Heart right ventricle (tissue), 16 donors: Measurements from ENCODE around the gene PLA2G2C. TPM values are rescaled to one million over a fixed set of nuclear protein-coding genes. Genes with fewer than 3 reads are reported as not detected.

Experiments used
- ATAC-seq, 8 donors: fragments of 200-7000 bp; cut with Tn5 transposase; one replicate each; pipeline ENCODE4 v1.9.1; 2020; ENCODE audit warnings: mild to moderate bottlenecking in 8 of 8, moderate library complexity in 8 of 8, moderate number of reproducible peaks in 1 of 8
- DNase-seq, 2 donors: peaks; one replicate each; pipeline ENCODE4 v3.0.0-alpha.2; 2020
- H3K27ac ChIP-seq, 10 donors: fragments of 200-600 bp; sonication (generic) in 2 of 10; one replicate each; pipeline versions ENCODE4 v1.5.0 to v1.8.0; 2020 to 2022; ENCODE audit warnings: mild to moderate bottlenecking in 3 of 10
- H3K27me3 ChIP-seq, 7 donors: fragments of 200-600 bp; one replicate each; pipeline ENCODE4 v1.8.0; 2021 to 2022; ENCODE audit warnings: mild to moderate bottlenecking in 2 of 7
- H3K36me3 ChIP-seq, 9 donors: fragments of 200-600 bp; sonication (generic) in 1 of 9; one replicate each; pipeline versions ENCODE4 v1.5.0 to v1.8.0; 2020 to 2022; ENCODE audit warnings: mild to moderate bottlenecking in 2 of 9
- H3K4me1 ChIP-seq, 9 donors: fragments of 200-600 bp; sonication (generic) in 1 of 9; one replicate each; pipeline versions ENCODE4 v1.5.0 to v1.8.0; 2020 to 2022; ENCODE audit warnings: mild to moderate bottlenecking in 4 of 9
- H3K4me3 ChIP-seq, 10 donors: fragments of 200-600 bp; sonication (generic) in 2 of 10; one replicate each; pipeline versions ENCODE4 v1.5.0 to v1.8.0; 2020 to 2022; ENCODE audit warnings: mild to moderate bottlenecking in 7 of 10, moderate library complexity in 2 of 10
- H3K9me3 ChIP-seq, 11 donors: fragments of 200-600 bp in 10 of 11; sonication (generic) in 2 of 11; one replicate each; pipeline versions ENCODE4 v1.5.0 to v1.8.0; 2013 to 2022; ENCODE audit warnings: mild to moderate bottlenecking in 2 of 11, control low read depth in 1 of 11, moderate library complexity in 1 of 11
- WGBS, 2 donors: extraction: QIAGEN DNeasy Blood & Tissue Kit; methylation state at CpG; one replicate each; pipeline ENCODE4 v1.1.7; 2013; ENCODE audit warnings: inconsistent platforms in 1 of 2; 5-methylcytosine and 5-hydroxymethylcytosine counted together
- intact Hi-C, 10 donors: fragments of 100-400 bp; cut with DNase I; formaldehyde crosslinking; loops; one replicate each; pipeline versions ENCODE4 v1.11.1 to v1.14.2; 2022
- polyA plus RNA-seq, 2 donors: library from polyadenylated mRNA; stranded (reverse); fragments of 200-250 nt; gene quantifications; one replicate each; pipeline ENCODE4 v1.2.3, GENCODE V29; 2013
- total RNA-seq, 10 donors: library from RNA; stranded (reverse); fragmentation: NEBNext Ultra II Directional in 3 of 10; extraction: Animal tissue kit (Norgen Biotek cat#: 25700) in 3 of 10; gene quantifications; one replicate each; pipeline versions ENCODE4 v1.2.1 to v1.2.4, GENCODE V29; 2021 to 2023
- TF ChIP-seq, protein P1 (sequence below), 9 donors: fragments of 200-600 bp; sonication (generic) in 2 of 9; IDR thresholded peaks; one replicate each; pipeline versions ENCODE4 v1.5.0 to v1.8.0; 2021 to 2022; ENCODE audit warnings: antibody characterized with exemption in 9 of 9, mild to moderate bottlenecking in 5 of 9, moderate library complexity in 1 of 9
- donor health status: Arrhythmogenic right ventricular cardiomyopathy.
- donor health status: ischemic (EF 13 %, LVEDD 7.1; RV severe dilation, severe dysfunction).
- donor health status: healthy with polysubstance abuse.
- donor health status: DM: no; HTN: yes; CAD: no.
- donor health status: DM: no; HTN: no; CAD: no.
- donor health status: ischemic (EF 25% LVEDD 6.9; RV normal size, moderate dysfunction).
- donor health status: ischemic (EF 25% LVEDD 5.7; RV mildly dilated, moderate dysfunction).
- donor health status: healthy.
- donor health status: DM: yes; HTN: yes; CAD: no.
- donor health status: Ischemic cardiomyopathy.
- donor health status: ischemic (EF 35%, LVEDD 5.7; RV mildly dilated, moderate dysfunction).
- donor health status: nonischemic (EF 11% LVEDD 7.7; RV severe dilation, severe dysfunction).
- donor health status: DM: yes; HTN: yes; CAD: no.
- donor health status: PGD.
- donor health status: ischemic (EF 29% LVEDD 5.4; RV normal size, mild dysfunction).
- donor health status: nonischemic (EF 23%, LVEDD 6.1; RV moderate dilation, normal function).

PLA2G2C gene
- total and polyA plus RNA-seq, 12 donors, result not detected

DNA sequence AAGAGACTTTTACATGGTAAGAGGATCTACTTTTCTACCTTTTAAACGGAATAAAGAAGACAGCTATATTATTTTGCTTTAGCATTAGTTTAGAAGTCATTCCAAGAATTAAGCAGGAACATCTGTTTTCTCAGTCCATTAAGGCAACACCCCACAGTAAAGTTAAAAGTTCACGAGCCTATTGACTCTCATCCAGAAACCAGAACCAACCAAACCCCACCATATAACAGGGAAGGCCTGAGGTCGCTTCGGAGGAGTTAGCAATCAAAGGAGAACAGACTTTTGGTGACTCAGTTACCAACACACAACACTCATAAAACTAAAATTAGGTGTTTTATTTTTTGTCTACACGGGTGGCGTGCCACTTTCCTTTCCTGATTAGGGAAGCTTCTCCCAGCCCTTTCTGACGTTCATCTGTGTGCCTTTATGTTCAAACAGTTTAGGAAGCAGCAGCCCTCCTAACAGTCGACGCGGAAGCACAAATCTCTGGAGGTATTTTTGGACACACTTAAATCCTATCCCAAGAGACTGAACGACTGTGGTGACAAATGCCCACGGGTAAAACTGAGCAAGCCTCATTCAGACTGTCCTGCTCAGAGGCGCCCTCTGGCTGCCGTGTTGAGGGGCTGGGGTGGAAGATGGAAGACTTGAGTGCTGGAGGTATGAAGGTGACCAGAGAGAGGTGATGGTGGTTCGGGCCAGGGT is 8.6 kb upstream of the PLA2G2C start:
- peaks cover 0 to 21% (median 4%) of the 10 kb centered on the region in 9 donors for H3K4me1 ChIP-seq
- no peaks in the 10 kb centered on the region for H3K36me3 ChIP-seq
- H3K4me3 ChIP-seq, result peak overlapping the region in 1 of 10 donors; percentile 32
- DNase-seq, result peak; percentile 60 to 76
- peak; percentile 72 to 82 (median 76) for ATAC-seq
- H3K9me3 ChIP-seq, result no peaks in the 10 kb centered on the region
- TF ChIP-seq, protein P1, sequence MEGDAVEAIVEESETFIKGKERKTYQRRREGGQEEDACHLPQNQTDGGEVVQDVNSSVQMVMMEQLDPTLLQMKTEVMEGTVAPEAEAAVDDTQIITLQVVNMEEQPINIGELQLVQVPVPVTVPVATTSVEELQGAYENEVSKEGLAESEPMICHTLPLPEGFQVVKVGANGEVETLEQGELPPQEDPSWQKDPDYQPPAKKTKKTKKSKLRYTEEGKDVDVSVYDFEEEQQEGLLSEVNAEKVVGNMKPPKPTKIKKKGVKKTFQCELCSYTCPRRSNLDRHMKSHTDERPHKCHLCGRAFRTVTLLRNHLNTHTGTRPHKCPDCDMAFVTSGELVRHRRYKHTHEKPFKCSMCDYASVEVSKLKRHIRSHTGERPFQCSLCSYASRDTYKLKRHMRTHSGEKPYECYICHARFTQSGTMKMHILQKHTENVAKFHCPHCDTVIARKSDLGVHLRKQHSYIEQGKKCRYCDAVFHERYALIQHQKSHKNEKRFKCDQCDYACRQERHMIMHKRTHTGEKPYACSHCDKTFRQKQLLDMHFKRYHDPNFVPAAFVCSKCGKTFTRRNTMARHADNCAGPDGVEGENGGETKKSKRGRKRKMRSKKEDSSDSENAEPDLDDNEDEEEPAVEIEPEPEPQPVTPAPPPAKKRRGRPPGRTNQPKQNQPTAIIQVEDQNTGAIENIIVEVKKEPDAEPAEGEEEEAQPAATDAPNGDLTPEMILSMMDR (IDR thresholded peaks at IDR 0.05), result peak; percentile 51 to 90 (median 82)
- WGBS, 2 donors, result 27 to 30% methylated on average over 15 of the region's 15 CpGs
- H3K27me3 ChIP-seq, result peaks cover 0 to 35% (median 13%) of the 10 kb centered on the region in 7 donors
- intact Hi-C loops, result loop anchor here in 6 of 10 donors (2.0 to 10.0 kb wide), 5 partner anchors 94 to 278 kb away; partner anchors contain the start of gene PLA2G2A (in 3 of the 6)
- H3K27ac ChIP-seq, result no peak overlapping the region

DNA sequence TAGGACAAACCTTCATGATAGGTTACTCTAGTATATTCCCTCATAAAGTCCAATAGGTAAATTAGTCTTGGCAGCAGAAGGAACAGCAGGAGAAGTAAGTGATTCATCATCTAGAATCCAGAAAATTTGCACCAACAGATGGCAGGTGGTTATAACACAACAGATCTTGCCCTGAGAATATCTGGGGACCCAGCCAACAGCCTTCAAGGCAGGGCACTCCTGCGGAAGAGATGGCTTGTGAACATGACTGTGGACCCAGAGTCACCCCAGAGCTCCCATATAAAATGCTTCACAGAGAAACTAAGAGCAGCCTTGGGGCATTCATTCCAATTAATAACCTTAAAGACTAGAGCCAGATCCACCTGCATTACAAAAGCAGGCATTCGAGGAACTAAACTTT is 7.9 kb upstream of the PLA2G2C start:
- H3K27me3 ChIP-seq, result peaks cover 0 to 33% (median 7%) of the 10 kb centered on the region in 7 donors
- no peak for DNase-seq
- no peak overlapping the region for H3K4me3 ChIP-seq
- ATAC-seq, result no peak
- peaks cover 0 to 21% (median 4%) of the 10 kb centered on the region in 9 donors for H3K4me1 ChIP-seq
- no peaks in the 10 kb centered on the region for H3K9me3 ChIP-seq
- intact Hi-C loops, result loop anchor here in 4 of 10 donors (2.0 to 10.0 kb wide), 3 partner anchors 93 to 277 kb away; partner anchors contain the start of gene PLA2G2A (in 2 of the 4)
- H3K36me3 ChIP-seq, result no peaks in the 10 kb centered on the region
- WGBS, 2 donors, result 91 to 93% methylated on average over 2 of the region's 2 CpGs
- TF ChIP-seq, protein P1 (IDR thresholded peaks at IDR 0.05), result no peak
- H3K27ac ChIP-seq, result no peak overlapping the region

DNA sequence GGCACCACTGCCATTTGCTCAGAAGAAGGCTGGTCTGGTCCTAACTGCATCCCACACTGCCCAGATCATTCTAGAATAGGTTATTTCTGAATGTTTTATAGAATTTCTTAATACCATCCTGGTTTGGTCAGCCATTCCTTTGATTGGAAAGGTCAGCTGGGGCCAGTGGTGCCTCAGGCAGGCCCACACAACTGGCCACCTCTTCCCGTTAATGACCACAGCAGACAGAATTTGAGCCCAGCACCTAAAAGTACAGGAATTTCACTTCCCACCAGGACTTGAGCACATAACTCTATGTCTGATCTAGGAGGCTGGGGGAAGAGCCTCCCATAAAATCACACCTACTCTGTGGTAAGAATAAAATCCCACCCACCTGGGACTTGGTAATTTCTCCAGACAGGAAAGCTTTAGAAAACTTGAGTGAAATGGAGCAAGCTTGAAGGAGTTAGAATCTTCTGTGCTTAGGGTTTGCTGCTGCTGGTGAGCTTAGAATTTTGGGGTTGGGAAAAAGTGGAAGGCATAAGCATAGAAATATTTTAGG is 6.6 kb upstream of the PLA2G2C start:
- no peak overlapping the region for H3K4me3 ChIP-seq
- DNase-seq (no peak), ATAC-seq (no peak)
- peaks cover 0 to 42% (median 18%) of the 10 kb centered on the region in 7 donors for H3K27me3 ChIP-seq
- intact Hi-C loops, result loop anchor here in 3 of 10 donors (5.0 to 10.0 kb wide), 2 partner anchors 218 to 276 kb away; partner anchors contain the start of gene PLA2G2A (in 2 of the 3)
- WGBS, 2 donors, result 81 to 82% methylated on average over 1 of the region's 1 CpG
- H3K36me3 ChIP-seq, result no peaks in the 10 kb centered on the region
- TF ChIP-seq, protein P1 (IDR thresholded peaks at IDR 0.05), result no peak
- H3K9me3 ChIP-seq, result no peaks in the 10 kb centered on the region
- no peak overlapping the region for H3K27ac ChIP-seq
- H3K4me1 ChIP-seq, result peaks cover 0 to 27% (median 5%) of the 10 kb centered on the region in 9 donors

DNA sequence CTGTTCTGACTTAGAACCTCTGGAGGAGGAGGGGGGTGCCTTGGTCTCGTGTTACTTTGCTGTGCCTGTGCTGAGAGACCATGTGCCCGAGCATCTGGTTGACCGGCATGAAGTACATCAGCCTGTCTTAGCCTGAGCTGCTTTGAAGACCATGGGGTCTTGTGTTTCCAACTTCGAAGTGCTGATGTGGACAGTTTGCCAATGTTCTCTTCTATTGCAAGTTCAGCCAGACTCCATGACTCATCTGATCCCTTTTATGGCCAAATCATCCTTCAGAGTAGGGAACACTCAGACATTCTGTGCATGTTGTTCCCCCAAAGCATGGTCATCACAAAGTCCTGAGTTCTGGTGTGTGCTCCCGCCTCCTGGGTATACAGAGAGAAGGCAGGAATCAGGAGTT is 6.0 kb upstream of the PLA2G2C start:
- Histone ChIP-seq H3K27ac (no peak overlapping the region), H3K4me1 (peaks cover 0 to 27% (median 8%) of the 10 kb centered on the region in 9 donors), H3K9me3 (no peaks in the 10 kb centered on the region), H3K36me3 (no peaks in the 10 kb centered on the region), H3K27me3 (peaks cover 0 to 48% (median 20%) of the 10 kb centered on the region in 7 donors), H3K4me3 (no peak overlapping the region)
- TF ChIP-seq, protein P1 (IDR thresholded peaks at IDR 0.05), result no peak
- no peak for DNase-seq
- intact Hi-C loops, result loop anchor here in 3 of 10 donors (5.0 to 10.0 kb wide), 2 partner anchors 218 to 275 kb away; partner anchors contain the start of gene PLA2G2A (in 2 of the 3)
- 82 to 83% methylated on average over 5 of the region's 5 CpGs for WGBS, 2 donors
- peak in 1 of 8 donors; percentile 30 for ATAC-seq
